Spinal cord (tissue), 10 donors: ENCODE measurements around the gene DGKB. TPM values are rescaled to one million over a fixed set of nuclear protein-coding genes. Genes with fewer than 3 reads are reported as not detected.

Experiments
- DNase-seq, 6 donors: peaks; one replicate each; pipeline versions ENCODE4 v3.0.0 to v3.0.0-alpha.2; 2013 to 2015; ENCODE audit warnings: low spot score in 6 of 6, low read depth in 4 of 6
- H3K27ac ChIP-seq: one replicate; pipeline ENCODE4 v1.5.1; 2013; ENCODE audit warnings: low read depth, low read length, control low read depth
- H3K27me3 ChIP-seq: one replicate; pipeline ENCODE4 v1.6.1; 2013; ENCODE audit warnings: low read length; ENCODE audit not compliant: control insufficient read depth, insufficient read depth
- H3K36me3 ChIP-seq: one replicate; pipeline ENCODE4 v1.6.1; 2013; ENCODE audit warnings: low read length; ENCODE audit not compliant: control insufficient read depth, insufficient read depth
- H3K4me1 ChIP-seq: one replicate; pipeline ENCODE4 v1.6.1; 2013; ENCODE audit warnings: low read length; ENCODE audit not compliant: control insufficient read depth, insufficient read depth
- H3K4me3 ChIP-seq: one replicate; pipeline ENCODE4 v1.5.1; 2013; ENCODE audit warnings: low read depth, low read length, control low read depth
- H3K9me3 ChIP-seq: one replicate; pipeline ENCODE4 v1.6.1; 2013; ENCODE audit warnings: low read length; ENCODE audit not compliant: control insufficient read depth, insufficient read depth
- WGBS: methylation state at CpG from one replicate; pipeline ENCODE4 v1.1.5; 2013; ENCODE audit warnings: missing lambda C conversion rate; ENCODE audit not compliant: insufficient coverage; 5-methylcytosine and 5-hydroxymethylcytosine counted together
- polyA plus RNA-seq, 2 donors: library from polyadenylated mRNA; unstranded; fragments of 120-200 nt; gene quantifications; one replicate each; pipeline ENCODE4 v1.2.1, GENCODE V29; 2013; ENCODE audit not compliant: insufficient read length in 2 of 2
- total RNA-seq, 2 donors: library from RNA; depleted of rRNA in 1 of 2; stranded (reverse); fragments of 120-200 nt in 1 of 2; fragments of >200 nt in 1 of 2; gene quantifications; one replicate each; pipeline versions ENCODE4 v1.2.3 to v1.2.4, GENCODE V29; 2013 to 2014
- donor health status: healthy.

DGKB gene
- total and polyA plus RNA-seq, 4 donors = 13.6 to 31.4 (median 20.2) TPM

DNA sequence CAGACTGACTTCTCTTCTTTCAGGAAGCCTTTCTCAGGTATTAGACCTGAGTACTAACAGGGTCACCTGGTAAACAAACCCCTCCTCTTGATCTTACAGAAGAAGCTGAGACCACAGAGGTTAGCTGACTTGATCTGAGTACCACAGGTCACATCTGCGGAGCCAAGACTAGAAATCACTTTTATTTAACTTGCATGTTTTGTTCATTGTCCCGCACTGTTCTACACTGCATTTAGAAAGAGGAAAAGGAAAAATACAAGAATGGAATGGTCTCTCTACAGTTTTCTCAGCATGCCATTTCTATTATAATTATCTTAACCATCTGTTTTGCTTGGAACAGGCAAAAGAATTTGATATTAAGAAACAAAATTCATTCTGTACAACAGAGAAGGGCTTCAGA is 667.5 kb downstream of the DGKB start:
- peak in 2 of 6 donors; percentile 13 to 25 for DNase-seq
- Histone ChIP-seq H3K27ac (no peak overlapping the region), H3K4me3 (no peak overlapping the region), H3K27me3 (no peaks in the 10 kb centered on the region), H3K9me3 (no peaks in the 10 kb centered on the region), H3K36me3 (no peaks in the 10 kb centered on the region), H3K4me1 (no peaks in the 10 kb centered on the region)
- WGBS = no CpG with 5 or more reads among the region's 2 CpGs

DNA sequence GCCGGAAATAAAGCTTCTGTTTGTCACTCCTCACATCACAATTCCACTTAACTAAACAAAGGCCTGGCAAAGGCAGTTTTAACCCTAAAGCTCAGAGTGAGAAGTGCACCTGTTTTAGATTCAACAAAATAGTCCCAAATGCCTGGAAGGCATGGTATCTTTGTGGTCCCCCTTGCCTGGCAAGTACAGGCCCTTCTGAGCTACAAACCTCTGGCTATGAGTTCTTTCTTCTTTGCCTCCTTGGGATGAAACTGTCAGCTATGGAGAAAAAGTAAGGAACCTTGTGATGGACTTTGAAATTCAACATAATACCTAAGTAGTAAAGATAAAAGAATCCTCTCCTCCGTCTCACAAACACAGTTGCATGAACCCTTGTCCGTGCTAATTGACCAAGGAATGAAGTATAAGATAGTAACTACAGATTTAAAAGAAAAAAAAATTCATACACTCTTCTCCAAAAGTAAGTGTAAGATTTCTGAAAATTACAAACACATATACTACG is 668.6 kb downstream of the DGKB start:
- 40% methylated on average over 1 of the region's 4 CpGs for WGBS
- Histone ChIP-seq H3K36me3 (no peaks in the 10 kb centered on the region), H3K27me3 (no peaks in the 10 kb centered on the region), H3K9me3 (no peaks in the 10 kb centered on the region), H3K4me3 (no peak overlapping the region), H3K27ac (no peak overlapping the region), H3K4me1 (no peaks in the 10 kb centered on the region)
- no peak for DNase-seq

DNA sequence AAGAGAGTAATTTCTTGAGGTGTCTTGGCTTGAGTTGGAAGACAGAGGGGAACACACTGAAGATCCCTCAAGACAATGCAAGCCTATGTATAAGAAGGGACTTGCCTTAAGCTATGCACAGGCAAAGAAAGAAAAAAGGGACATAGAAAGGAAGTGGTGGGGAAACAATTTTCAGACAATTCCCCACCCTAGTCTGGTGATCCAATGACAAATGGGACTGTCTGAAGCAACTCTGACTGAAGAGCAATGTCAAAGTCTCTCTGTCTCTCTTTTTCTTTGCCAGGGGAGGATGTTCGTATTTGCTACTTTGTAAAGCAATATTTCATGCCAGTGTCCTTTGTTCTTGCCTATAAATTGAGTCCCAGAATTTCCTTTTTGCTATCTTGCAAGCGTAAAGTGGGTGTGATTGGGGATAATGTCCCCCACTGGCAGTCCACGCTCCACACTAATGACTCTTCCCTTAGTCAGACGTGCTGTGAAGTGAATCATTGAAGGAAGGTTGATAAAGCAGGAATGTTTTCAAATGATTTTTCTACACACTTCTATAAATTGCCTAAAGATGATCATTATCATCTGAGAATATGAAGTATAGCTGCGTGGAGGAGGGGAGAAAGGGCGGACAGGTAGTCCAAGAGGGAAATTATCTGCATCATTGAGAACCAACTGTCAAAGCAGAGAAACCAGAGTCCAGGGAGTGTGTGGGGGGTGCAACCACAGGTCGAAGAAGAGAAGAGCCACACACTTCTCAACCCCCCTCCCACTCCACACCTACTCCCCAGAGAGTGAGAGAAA is 669.3 kb downstream of the DGKB start:
- Histone ChIP-seq H3K4me3 (no peak overlapping the region), H3K36me3 (no peaks in the 10 kb centered on the region), H3K27me3 (no peaks in the 10 kb centered on the region), H3K27ac (no peak overlapping the region), H3K9me3 (no peaks in the 10 kb centered on the region), H3K4me1 (no peaks in the 10 kb centered on the region)
- no CpG with 5 or more reads among the region's 7 CpGs for WGBS
- no peak for DNase-seq

DNA sequence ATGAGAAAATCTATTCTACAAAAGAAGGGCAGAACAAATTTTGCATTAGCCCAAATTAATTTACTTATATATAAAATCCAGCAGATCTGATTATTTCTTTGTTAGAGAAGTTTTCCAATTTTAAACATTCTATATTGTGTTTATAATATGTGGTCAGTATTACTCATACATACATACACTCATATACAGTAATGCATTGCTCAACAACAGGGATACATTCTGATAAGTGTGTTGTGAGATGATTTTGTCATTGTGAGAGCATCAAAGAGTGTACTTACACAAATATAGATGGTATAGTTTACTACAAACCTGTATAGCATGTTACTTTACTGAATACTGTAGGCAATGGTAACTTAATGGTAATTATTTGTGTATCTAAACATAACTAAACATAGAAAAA is 673.5 kb downstream of the DGKB start:
- H3K4me1 ChIP-seq = no peaks in the 10 kb centered on the region
- DNase-seq = no peak
- no peaks in the 10 kb centered on the region for H3K27me3 ChIP-seq
- no peak overlapping the region for H3K27ac ChIP-seq
- no peaks in the 10 kb centered on the region for H3K36me3 ChIP-seq
- H3K4me3 ChIP-seq = no peak overlapping the region
- no peaks in the 10 kb centered on the region for H3K9me3 ChIP-seq

DNA sequence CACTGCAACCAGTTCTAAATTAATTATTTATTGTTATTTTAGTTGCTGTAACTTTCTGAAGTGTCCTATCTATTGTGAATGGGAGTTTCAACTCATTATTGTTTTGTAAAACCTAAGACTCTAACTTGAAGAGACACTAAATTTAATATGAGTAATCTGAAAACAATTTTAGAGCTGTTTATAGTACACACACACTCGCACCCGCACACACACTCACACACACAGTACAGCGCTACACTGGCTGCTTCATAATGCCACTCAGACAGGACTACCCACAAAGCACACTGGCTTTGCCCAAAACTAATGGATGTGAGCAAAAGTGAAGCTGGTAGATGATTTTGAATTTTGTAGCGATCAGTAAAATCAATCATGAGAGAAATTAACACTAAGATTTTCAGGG is 674.2 kb downstream of the DGKB start:
- Histone ChIP-seq H3K36me3 (no peaks in the 10 kb centered on the region), H3K9me3 (no peaks in the 10 kb centered on the region)
- WGBS = no CpG with 5 or more reads among the region's 4 CpGs

DNA sequence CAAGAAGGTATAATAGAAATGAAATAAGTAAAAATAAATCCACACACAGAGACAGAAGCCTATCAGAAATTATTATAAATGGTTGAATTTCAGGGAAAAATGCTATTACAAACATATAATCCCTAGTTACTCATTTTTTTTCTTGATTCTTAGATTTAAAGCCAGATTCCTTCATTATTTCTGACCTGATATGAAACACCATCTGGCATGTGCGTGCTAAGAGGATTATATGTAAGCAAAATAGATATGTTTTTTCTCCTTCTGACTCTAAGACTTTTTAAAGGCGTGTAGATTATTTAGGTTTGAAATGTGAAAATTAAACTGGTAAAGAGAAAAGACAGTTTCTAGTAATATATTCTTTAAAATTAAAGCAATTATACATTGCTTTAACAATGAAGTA is 676.4 kb downstream of the DGKB start:
- Histone ChIP-seq H3K27ac (no peak overlapping the region), H3K4me1 (no peaks in the 10 kb centered on the region), H3K4me3 (no peak overlapping the region), H3K27me3 (no peaks in the 10 kb centered on the region), H3K36me3 (no peaks in the 10 kb centered on the region), H3K9me3 (no peaks in the 10 kb centered on the region)
- no peak for DNase-seq
- no CpG with 5 or more reads among the region's 2 CpGs for WGBS

More for the DNA sequence above, 674.2 kb downstream of the DGKB start:
- DNase-seq = no peak
- Histone ChIP-seq H3K27me3 (no peaks in the 10 kb centered on the region), H3K4me1 (no peaks in the 10 kb centered on the region), H3K27ac (no peak overlapping the region), H3K4me3 (no peak overlapping the region)

DNA sequence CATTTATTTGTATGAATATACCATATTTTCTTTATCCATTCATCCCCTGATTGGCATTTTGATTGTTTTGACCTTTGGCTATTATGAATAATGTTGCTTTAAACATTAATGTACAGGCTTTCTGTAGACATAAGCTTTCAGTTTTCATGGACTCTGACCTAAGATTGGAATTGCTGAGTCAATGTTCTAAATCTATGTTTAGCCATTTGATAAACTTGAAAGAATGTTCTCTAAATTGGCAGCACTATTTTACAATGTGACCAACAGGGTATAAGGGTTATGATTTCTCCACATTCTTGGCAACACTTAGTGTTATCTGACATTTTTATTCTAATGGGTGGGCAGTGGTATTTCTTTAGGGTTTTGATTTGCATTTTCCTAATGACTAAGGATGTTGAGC is 683.4 kb downstream of the DGKB start:
- Histone ChIP-seq H3K4me3 (no peak overlapping the region), H3K27me3 (no peaks in the 10 kb centered on the region), H3K4me1 (no peaks in the 10 kb centered on the region), H3K27ac (no peak overlapping the region), H3K9me3 (no peaks in the 10 kb centered on the region), H3K36me3 (no peaks in the 10 kb centered on the region)
- DNase-seq = no peak

DNA sequence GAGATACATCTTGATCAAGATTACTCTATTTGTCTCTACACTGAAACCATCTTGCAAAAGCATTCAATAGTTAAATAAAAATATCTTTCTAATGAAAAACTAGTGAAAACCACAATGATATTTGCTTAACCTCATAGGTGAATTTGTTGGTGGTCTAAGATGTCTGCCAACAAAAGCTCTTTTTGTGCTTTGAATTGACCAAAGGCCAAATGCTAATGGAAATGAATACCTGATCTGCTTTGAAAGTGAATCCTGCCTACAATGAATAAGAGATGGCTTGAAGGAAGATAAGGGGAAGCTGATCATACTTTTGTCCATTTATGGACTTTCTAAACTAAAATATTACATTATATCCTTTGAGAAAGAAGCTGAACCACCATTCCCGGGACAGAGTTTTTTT is 684.2 kb downstream of the DGKB start:
- Histone ChIP-seq H3K36me3 (no peaks in the 10 kb centered on the region), H3K27ac (no peak overlapping the region), H3K27me3 (no peaks in the 10 kb centered on the region), H3K9me3 (no peaks in the 10 kb centered on the region), H3K4me3 (no peak overlapping the region), H3K4me1 (no peaks in the 10 kb centered on the region)
- no peak for DNase-seq
- no CpG with 5 or more reads among the region's 1 CpG for WGBS

DNA sequence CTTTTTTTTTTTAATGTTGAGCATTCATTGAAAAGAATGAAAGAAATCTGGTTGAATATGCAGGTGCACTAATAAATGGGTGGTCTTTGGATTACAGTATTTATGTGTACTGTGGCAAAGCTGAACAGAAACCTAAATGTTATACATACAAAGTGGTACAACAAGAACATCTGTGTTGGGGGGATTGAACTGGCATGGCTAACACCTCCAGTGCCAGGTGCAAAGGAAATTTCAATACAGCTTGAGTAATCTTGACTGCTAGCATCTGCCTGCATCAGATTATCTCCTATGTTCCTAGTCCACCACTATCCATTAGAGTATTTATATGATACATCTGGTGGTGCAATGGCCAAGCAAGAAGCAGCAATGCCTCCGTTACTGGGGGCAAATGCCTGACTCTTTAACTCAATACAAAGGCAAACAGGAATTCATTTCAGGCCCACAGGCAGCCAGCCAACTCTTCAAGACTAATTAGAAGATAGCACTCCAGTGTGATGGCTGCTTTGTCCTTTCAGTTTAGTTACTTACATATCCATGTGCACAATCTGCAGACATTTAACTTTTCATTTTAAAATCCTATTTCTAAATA is 692.6 kb downstream of the DGKB start:
- no peaks in the 10 kb centered on the region for H3K9me3 ChIP-seq
- H3K27me3 ChIP-seq = no peaks in the 10 kb centered on the region
- DNase-seq = peak in 2 of 6 donors; percentile 73 to 76
- no peaks in the 10 kb centered on the region for H3K4me1 ChIP-seq
- no peak overlapping the region for H3K27ac ChIP-seq
- no peaks in the 10 kb centered on the region for H3K36me3 ChIP-seq
- no peak overlapping the region for H3K4me3 ChIP-seq
- WGBS = 20% methylated on average over 1 of the region's 1 CpG

DNA sequence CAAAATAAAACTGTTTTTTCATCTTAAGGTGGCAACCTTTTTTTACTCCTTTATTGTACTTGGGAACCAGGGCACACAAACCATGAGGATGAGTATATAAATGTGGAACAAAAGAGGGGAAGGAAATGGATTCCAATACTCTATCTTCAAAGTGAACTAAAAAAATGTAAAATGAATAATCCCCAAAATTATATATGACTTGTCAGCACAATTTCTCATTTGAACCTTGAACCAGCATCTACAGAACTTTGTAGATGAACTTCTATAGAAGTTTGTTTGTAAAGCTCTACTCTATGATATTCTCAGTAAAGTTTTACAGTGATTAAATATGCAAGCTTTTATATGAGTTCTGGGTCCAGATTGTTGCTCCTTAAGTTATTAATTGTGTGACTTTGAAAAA is 694.8 kb downstream of the DGKB start:
- H3K4me1 ChIP-seq = no peaks in the 10 kb centered on the region
- no peaks in the 10 kb centered on the region for H3K27me3 ChIP-seq
- H3K36me3 ChIP-seq = no peaks in the 10 kb centered on the region
- no peaks in the 10 kb centered on the region for H3K9me3 ChIP-seq
- H3K4me3 ChIP-seq = no peak overlapping the region
- no peak overlapping the region for H3K27ac ChIP-seq
- DNase-seq = no peak
